Measurements from ENCODE around the gene SPIRE1. TPM values are rescaled to one million over a fixed set of nuclear protein-coding genes. Genes with fewer than 3 reads are reported as not detected.

Gene SPIRE1
- total and polyA plus RNA-seq, 4 donors: 0.29 to 5.7 (median 3.2) TPM

GRCh38 chr18:12679183-12679786 lies 21.4 kb upstream of the SPIRE1 start:
- no peak overlapping the region for H3K4me3 ChIP-seq (ENCODE audit: low read depth in 1 of 3, low read length in 3 of 3)
- no peaks in the 10 kb centered on the region for H3K4me1 ChIP-seq (ENCODE audit: control insufficient read depth in 4 of 4, insufficient read depth in 4 of 4, low read length in 3 of 4)
- no peaks in the 10 kb centered on the region for H3K27me3 ChIP-seq (ENCODE audit: control insufficient read depth in 4 of 4, insufficient read depth in 4 of 4, low read length in 3 of 4)
- peak overlapping the region in 1 of 2 donors; percentile 71 for H3K9ac ChIP-seq (ENCODE audit: low read depth in 1 of 2, low read length in 2 of 2)
- H3K9me3 ChIP-seq (ENCODE audit: control insufficient read depth in 4 of 4, low read length in 3 of 4): no peaks in the 10 kb centered on the region
- peak overlapping the region; percentile 71 to 79 for H3K27ac ChIP-seq (ENCODE audit: low read depth in 1 of 2, low read length in 2 of 2)
- TF ChIP-seq NR2F2 (IDR thresholded peaks at IDR 0.05) (peak; percentile 11), REST (IDR thresholded peaks at IDR 0.05) (no peak), ATF3 (IDR thresholded peaks at IDR 0.05) (no peak), SP1 (IDR thresholded peaks at IDR 0.05) (peak; percentile 48), RAD21 (IDR thresholded peaks at IDR 0.05) (no peak), TAF1 (conservative IDR thresholded peaks at IDR 0.05) (peak; percentile 25)
- 71% methylated on average over 8 of the region's 8 CpGs for WGBS
- no peak for DNase-seq (ENCODE audit: low spot score)
- peaks cover 1 to 14% (median 10%) of the 10 kb centered on the region in 4 donors for H3K36me3 ChIP-seq (ENCODE audit: control insufficient read depth in 4 of 4, insufficient read depth in 3 of 4, low read depth in 1 of 4, low read length in 3 of 4)

- Histone ChIP-seq H3K9ac (ENCODE audit: low read depth in 1 of 2, low read length in 2 of 2) (no peak overlapping the region), H3K27me3 (ENCODE audit: control insufficient read depth in 4 of 4, insufficient read depth in 4 of 4, low read length in 3 of 4) (no peaks in the 10 kb centered on the region), H3K36me3 (ENCODE audit: control insufficient read depth in 4 of 4, insufficient read depth in 3 of 4, low read depth in 1 of 4, low read length in 3 of 4) (no peaks in the 10 kb centered on the region), H3K4me1 (ENCODE audit: control insufficient read depth in 4 of 4, insufficient read depth in 4 of 4, low read length in 3 of 4) (no peaks in the 10 kb centered on the region), H3K4me3 (ENCODE audit: low read depth in 1 of 3, low read length in 3 of 3) (no peak overlapping the region), H3K9me3 (ENCODE audit: control insufficient read depth in 4 of 4, low read length in 3 of 4) (no peaks in the 10 kb centered on the region), H3K27ac (ENCODE audit: low read depth in 1 of 2, low read length in 2 of 2) (no peak overlapping the region)
- TF ChIP-seq TAF1 (conservative IDR thresholded peaks at IDR 0.05) (no peak), GABPA (IDR thresholded peaks at IDR 0.05 in 1 of 2, conservative IDR thresholded peaks at IDR 0.05 in 1 of 2) (no peak), RXRA (IDR thresholded peaks at IDR 0.05) (no peak), HNF4A (conservative IDR thresholded peaks at IDR 0.05) (no peak), FOXA2 (IDR thresholded peaks at IDR 0.05) (no peak), HNF4G (IDR thresholded peaks at IDR 0.05) (no peak), ATF3 (IDR thresholded peaks at IDR 0.05) (no peak), EGR1 (IDR thresholded peaks at IDR 0.05; ENCODE audit: low read depth in 2 of 2) (no peak), REST (IDR thresholded peaks at IDR 0.05) (no peak)
- no peak for DNase-seq (ENCODE audit: low spot score)
- whole genome bisulfite sequencing: 68% methylated on average over 5 of the region's 5 CpGs
These were observed 10.1 kb upstream of the SPIRE1 start for GRCh38 chr18:12668041-12668440.
